Liver (tissue), 9 donors: ENCODE measurements around the gene EML2. TPM values are rescaled to one million over a fixed set of nuclear protein-coding genes. Genes with fewer than 3 reads are reported as not detected.
A peak's percentile ranks its signal among the peaks of the same experiment; 100 is the strongest.

Experiments
- DNase-seq: peaks from one replicate; pipeline ENCODE4 v3.0.0-alpha.2; 2017; ENCODE audit warnings: low spot score
- H3K27ac ChIP-seq, 2 donors: one replicate each; pipeline ENCODE4 v1.7.0; 2013; ENCODE audit warnings: inconsistent platforms in 2 of 2, low read length in 2 of 2, control low read depth in 1 of 2, low read depth in 1 of 2, mild to moderate bottlenecking in 1 of 2
- H3K27me3 ChIP-seq, 4 donors: one replicate each; pipeline versions ENCODE4 v1.6.1 to v1.7.0; 2013; ENCODE audit warnings: low read length in 3 of 4, inconsistent platforms in 1 of 4, mild to moderate bottlenecking in 1 of 4, moderate library complexity in 1 of 4; ENCODE audit not compliant: control insufficient read depth in 4 of 4, insufficient read depth in 4 of 4
- H3K36me3 ChIP-seq, 4 donors: one replicate each; pipeline versions ENCODE4 v1.6.1 to v1.7.0; 2013; ENCODE audit warnings: low read length in 3 of 4, mild to moderate bottlenecking in 3 of 4, low read depth in 1 of 4, moderate library complexity in 1 of 4; ENCODE audit not compliant: control insufficient read depth in 4 of 4, insufficient read depth in 3 of 4
- H3K4me1 ChIP-seq, 4 donors: one replicate each; pipeline versions ENCODE4 v1.6.1 to v1.7.0; 2013; ENCODE audit warnings: low read length in 3 of 4, mild to moderate bottlenecking in 3 of 4, moderate library complexity in 1 of 4; ENCODE audit not compliant: control insufficient read depth in 4 of 4, insufficient read depth in 4 of 4
- H3K4me3 ChIP-seq, 3 donors: one replicate each; pipeline versions ENCODE4 v1.6.1 to v1.7.0; 2013; ENCODE audit warnings: low read length in 3 of 3, control low read depth in 1 of 3, low read depth in 1 of 3, mild to moderate bottlenecking in 1 of 3
- H3K9ac ChIP-seq, 2 donors: one replicate each; pipeline ENCODE4 v1.7.0; 2013; ENCODE audit warnings: low read length in 2 of 2, mild to moderate bottlenecking in 2 of 2, moderate library complexity in 2 of 2, control low read depth in 1 of 2, low read depth in 1 of 2
- H3K9me3 ChIP-seq, 4 donors: one replicate each; pipeline versions ENCODE4 v1.6.1 to v1.7.0; 2013; ENCODE audit warnings: low read length in 3 of 4; ENCODE audit not compliant: control insufficient read depth in 4 of 4
- EGR1 ChIP-seq, 2 donors: IDR thresholded peaks; 2 replicates each; pipeline ENCODE4 v1.6.1; 2016 to 2018; ENCODE audit warnings: antibody characterized with exemption in 2 of 2, low read depth in 2 of 2
- FOXA1 ChIP-seq: IDR thresholded peaks from 2 replicates; pipeline ENCODE4 v1.6.1; 2016; ENCODE audit warnings: antibody characterized with exemption
- FOXA2 ChIP-seq: IDR thresholded peaks from 2 replicates; pipeline ENCODE4 v1.6.1; 2016; ENCODE audit warnings: antibody characterized with exemption
- GABPA ChIP-seq, 2 donors: IDR thresholded peaks in 1 of 2; conservative IDR thresholded peaks in 1 of 2; 2 replicates each; pipeline ENCODE4 v1.6.1; 2016; ENCODE audit warnings: antibody characterized with exemption in 2 of 2, mild to moderate bottlenecking in 1 of 2, moderate library complexity in 1 of 2
- HNF4A ChIP-seq, 2 donors: conservative IDR thresholded peaks; 2 replicates each; pipeline ENCODE4 v1.6.1; 2016; ENCODE audit warnings: antibody characterized with exemption in 2 of 2, mild to moderate bottlenecking in 2 of 2
- HNF4G ChIP-seq: IDR thresholded peaks from 2 replicates; pipeline ENCODE4 v1.6.1; 2016; ENCODE audit warnings: antibody characterized with exemption
- JUND ChIP-seq, 2 donors: IDR thresholded peaks; 2 replicates each; pipeline ENCODE4 v1.6.1; 2016; ENCODE audit warnings: antibody characterized with exemption in 2 of 2
- NR2F2 ChIP-seq: IDR thresholded peaks from 2 replicates; pipeline ENCODE4 v1.6.1; 2016; ENCODE audit warnings: antibody characterized with exemption
- RAD21 ChIP-seq, 2 donors: IDR thresholded peaks; 2 replicates each; pipeline ENCODE4 v1.6.1; 2016; ENCODE audit warnings: antibody characterized with exemption in 2 of 2, mild to moderate bottlenecking in 2 of 2
- RXRA ChIP-seq, 2 donors: IDR thresholded peaks; 2 replicates each; pipeline ENCODE4 v1.6.1; 2017 to 2018; ENCODE audit warnings: antibody characterized with exemption in 2 of 2, mild to moderate bottlenecking in 1 of 2
- SP1 ChIP-seq: IDR thresholded peaks from 2 replicates; pipeline ENCODE4 v1.6.1; 2018; ENCODE audit warnings: antibody characterized with exemption, mild to moderate bottlenecking
- TAF1 ChIP-seq: conservative IDR thresholded peaks from 2 replicates; pipeline ENCODE4 v1.6.1; 2016; ENCODE audit warnings: antibody characterized with exemption, mild to moderate bottlenecking
- YY1 ChIP-seq: IDR thresholded peaks from 2 replicates; pipeline ENCODE4 v1.6.1; 2016; ENCODE audit warnings: antibody characterized with exemption, mild to moderate bottlenecking
- WGBS: extraction: QIAGEN DNeasy Blood & Tissue Kit; methylation state at CpG from one replicate; pipeline ENCODE4 v1.1.7; 2013; 5-methylcytosine and 5-hydroxymethylcytosine counted together
- polyA plus RNA-seq, 2 donors: library from polyadenylated mRNA; stranded (reverse) in 1 of 2; unstranded in 1 of 2; fragments of 200-250 nt in 1 of 2; fragments of >200 nt in 1 of 2; fragmentation: Nextera tagmentation in 1 of 2; extraction: Ambion mirVana in 1 of 2; gene quantifications; one replicate each; pipeline versions ENCODE4 v1.2.1 to v1.2.3, GENCODE V29; 2013 to 2015
- total RNA-seq, 2 donors: library from RNA; depleted of rRNA; stranded (reverse); fragments of >200 nt; gene quantifications; one replicate each; pipeline ENCODE4 v1.2.3, GENCODE V29; 2014
- TF ChIP-seq, protein P1 (sequence below): IDR thresholded peaks from 2 replicates; pipeline ENCODE4 v1.6.1; 2016; ENCODE audit warnings: antibody characterized with exemption
- TF ChIP-seq, protein P2 (sequence below): IDR thresholded peaks from 2 replicates; pipeline ENCODE4 v1.6.1; 2016; ENCODE audit warnings: antibody characterized with exemption, mild to moderate bottlenecking
- TF ChIP-seq, protein P3 (sequence below): IDR thresholded peaks from 2 replicates; pipeline ENCODE4 v1.6.1; 2016; ENCODE audit warnings: antibody characterized with exemption
- TF ChIP-seq, protein P4 (sequence below): fragments of 150-350 bp; IDR thresholded peaks from 2 replicates; pipeline ENCODE4 v1.5.1; 2017; ENCODE audit warnings: improper control_type of control experiment, low read depth, low read length; ENCODE audit not compliant: missing input control
- TF ChIP-seq, protein P5 (sequence below): IDR thresholded peaks from 2 replicates; pipeline ENCODE4 v1.6.1; 2016; ENCODE audit warnings: antibody characterized with exemption
- donor health status: healthy.
- donor health status: healthy.
- donor health status: healthy.
- donor health status: healthy.
- donor health status: healthy.

EML2 gene
- total and polyA plus RNA-seq, 4 donors: 1.1 to 10.4 (median 9.0) TPM

DNA sequence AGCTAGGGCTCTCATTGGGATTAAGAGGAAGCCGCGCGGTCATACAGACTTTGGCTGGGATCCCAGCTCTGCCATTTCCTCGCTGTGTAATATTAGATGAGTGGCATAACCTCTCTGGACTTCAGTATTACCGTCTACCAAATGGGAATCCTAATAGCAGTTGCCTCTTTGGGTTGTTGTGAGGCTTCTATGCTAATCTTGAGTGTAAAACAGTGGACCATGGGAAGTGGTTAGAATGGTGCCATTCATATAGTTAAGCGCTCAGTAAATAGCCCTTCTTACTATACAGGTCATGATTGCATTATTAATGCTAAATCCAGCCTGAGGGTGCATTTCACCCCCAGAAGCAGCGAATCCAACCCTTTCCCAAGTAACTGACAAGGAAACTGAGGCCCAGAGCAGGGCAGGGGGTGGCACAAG lies 54.0 kb downstream of the EML2 start:
- 30% methylated on average over 7 of the region's 7 CpGs for WGBS

DNA sequence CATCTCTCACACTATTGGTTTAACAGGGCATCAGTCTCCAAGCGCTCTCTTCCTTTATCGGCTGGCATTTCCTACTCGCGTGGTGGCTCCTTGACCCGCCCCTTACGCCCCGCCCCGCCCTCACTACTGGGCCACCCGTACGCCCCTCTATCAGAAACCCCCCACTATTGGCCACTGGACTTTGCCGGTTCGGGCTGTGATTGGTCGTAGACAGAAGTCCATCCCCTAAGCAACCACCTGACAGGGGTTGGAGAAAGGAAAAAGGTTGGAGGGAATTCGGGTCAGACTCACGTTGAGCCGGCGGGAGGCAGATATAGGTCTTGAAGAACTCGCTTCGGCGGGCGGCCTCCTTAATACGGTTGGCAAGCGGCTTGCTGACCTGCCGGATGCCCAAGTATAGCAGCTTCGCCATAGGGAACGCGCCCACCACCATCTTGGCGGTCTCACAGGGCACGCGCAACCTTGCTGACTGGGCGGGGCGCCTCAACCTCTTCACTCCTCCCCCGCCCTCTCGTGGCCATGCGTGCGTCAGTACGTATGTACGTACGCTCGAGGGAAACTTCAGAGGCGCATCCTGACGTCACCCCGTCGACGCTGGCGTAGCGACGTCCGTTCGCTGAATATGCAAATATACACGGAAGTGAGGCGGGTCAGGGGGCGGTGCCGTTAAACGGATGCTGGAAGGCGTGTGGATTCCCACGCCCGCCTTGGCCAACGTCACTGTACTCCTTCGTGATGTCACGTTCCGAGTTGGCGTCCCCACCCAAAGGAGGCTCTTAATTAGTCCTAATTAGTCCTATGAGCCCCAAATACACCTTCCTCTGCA lies 54.7 kb downstream of the EML2 start, which contains the start of gene OPA3:
Gene OPA3, minus strand, starts transcription at position 471 of the 826 bp plus-strand sequence. Its CDS starts 38 bp downstream, at position 433.
- Histone ChIP-seq H3K9me3 (no peaks in the 10 kb centered on the region), H3K9ac (peak within 1 kb of the TSS; percentile 82 to 93), H3K36me3 (no peaks in the 10 kb centered on the region), H3K4me3 (peak within 1 kb of the TSS; percentile 57 to 99 (median 73)), H3K4me1 (peaks cover 0 to 6% (median 3%) of the 10 kb centered on the region in 4 donors), H3K27ac (peak within 1 kb of the TSS; percentile 97 to 98), H3K27me3 (no peaks in the 10 kb centered on the region)
- peak; percentile 98 for DNase-seq
- WGBS: under 1% methylated on average over 63 of the region's 63 CpGs
- TF ChIP-seq, protein P1, sequence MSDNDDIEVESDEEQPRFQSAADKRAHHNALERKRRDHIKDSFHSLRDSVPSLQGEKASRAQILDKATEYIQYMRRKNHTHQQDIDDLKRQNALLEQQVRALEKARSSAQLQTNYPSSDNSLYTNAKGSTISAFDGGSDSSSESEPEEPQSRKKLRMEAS: peak; percentile 68
- TF ChIP-seq SP1 (peak; percentile 93), TAF1 (no peak), GABPA (IDR thresholded peaks at IDR 0.05 in 1 of 2, conservative IDR thresholded peaks at IDR 0.05 in 1 of 2) (peak; percentile 83 to 93), RAD21 (IDR thresholded peaks at IDR 0.05) (no peak), JUND (IDR thresholded peaks at IDR 0.05) (peak in 1 of 2 donors; percentile 75), FOXA1 (no peak), NR2F2 (peak; percentile 41), YY1 (peak; percentile 96), HNF4A (conservative IDR thresholded peaks at IDR 0.05) (no peak), HNF4G (no peak), EGR1 (IDR thresholded peaks at IDR 0.05; ENCODE audit: low read depth in 2 of 2) (peak; percentile 51 to 87), RXRA (IDR thresholded peaks at IDR 0.05) (peak in 1 of 2 donors; percentile 64), FOXA2 (peak; percentile 39)
- TF ChIP-seq, protein P2, sequence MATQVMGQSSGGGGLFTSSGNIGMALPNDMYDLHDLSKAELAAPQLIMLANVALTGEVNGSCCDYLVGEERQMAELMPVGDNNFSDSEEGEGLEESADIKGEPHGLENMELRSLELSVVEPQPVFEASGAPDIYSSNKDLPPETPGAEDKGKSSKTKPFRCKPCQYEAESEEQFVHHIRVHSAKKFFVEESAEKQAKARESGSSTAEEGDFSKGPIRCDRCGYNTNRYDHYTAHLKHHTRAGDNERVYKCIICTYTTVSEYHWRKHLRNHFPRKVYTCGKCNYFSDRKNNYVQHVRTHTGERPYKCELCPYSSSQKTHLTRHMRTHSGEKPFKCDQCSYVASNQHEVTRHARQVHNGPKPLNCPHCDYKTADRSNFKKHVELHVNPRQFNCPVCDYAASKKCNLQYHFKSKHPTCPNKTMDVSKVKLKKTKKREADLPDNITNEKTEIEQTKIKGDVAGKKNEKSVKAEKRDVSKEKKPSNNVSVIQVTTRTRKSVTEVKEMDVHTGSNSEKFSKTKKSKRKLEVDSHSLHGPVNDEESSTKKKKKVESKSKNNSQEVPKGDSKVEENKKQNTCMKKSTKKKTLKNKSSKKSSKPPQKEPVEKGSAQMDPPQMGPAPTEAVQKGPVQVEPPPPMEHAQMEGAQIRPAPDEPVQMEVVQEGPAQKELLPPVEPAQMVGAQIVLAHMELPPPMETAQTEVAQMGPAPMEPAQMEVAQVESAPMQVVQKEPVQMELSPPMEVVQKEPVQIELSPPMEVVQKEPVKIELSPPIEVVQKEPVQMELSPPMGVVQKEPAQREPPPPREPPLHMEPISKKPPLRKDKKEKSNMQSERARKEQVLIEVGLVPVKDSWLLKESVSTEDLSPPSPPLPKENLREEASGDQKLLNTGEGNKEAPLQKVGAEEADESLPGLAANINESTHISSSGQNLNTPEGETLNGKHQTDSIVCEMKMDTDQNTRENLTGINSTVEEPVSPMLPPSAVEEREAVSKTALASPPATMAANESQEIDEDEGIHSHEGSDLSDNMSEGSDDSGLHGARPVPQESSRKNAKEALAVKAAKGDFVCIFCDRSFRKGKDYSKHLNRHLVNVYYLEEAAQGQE: peak; percentile 50
- TF ChIP-seq, protein P3, sequence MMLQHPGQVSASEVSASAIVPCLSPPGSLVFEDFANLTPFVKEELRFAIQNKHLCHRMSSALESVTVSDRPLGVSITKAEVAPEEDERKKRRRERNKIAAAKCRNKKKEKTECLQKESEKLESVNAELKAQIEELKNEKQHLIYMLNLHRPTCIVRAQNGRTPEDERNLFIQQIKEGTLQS: peak; percentile 33
- TF ChIP-seq, protein P4, sequence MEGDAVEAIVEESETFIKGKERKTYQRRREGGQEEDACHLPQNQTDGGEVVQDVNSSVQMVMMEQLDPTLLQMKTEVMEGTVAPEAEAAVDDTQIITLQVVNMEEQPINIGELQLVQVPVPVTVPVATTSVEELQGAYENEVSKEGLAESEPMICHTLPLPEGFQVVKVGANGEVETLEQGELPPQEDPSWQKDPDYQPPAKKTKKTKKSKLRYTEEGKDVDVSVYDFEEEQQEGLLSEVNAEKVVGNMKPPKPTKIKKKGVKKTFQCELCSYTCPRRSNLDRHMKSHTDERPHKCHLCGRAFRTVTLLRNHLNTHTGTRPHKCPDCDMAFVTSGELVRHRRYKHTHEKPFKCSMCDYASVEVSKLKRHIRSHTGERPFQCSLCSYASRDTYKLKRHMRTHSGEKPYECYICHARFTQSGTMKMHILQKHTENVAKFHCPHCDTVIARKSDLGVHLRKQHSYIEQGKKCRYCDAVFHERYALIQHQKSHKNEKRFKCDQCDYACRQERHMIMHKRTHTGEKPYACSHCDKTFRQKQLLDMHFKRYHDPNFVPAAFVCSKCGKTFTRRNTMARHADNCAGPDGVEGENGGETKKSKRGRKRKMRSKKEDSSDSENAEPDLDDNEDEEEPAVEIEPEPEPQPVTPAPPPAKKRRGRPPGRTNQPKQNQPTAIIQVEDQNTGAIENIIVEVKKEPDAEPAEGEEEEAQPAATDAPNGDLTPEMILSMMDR: peak; percentile 14
- TF ChIP-seq, protein P5, sequence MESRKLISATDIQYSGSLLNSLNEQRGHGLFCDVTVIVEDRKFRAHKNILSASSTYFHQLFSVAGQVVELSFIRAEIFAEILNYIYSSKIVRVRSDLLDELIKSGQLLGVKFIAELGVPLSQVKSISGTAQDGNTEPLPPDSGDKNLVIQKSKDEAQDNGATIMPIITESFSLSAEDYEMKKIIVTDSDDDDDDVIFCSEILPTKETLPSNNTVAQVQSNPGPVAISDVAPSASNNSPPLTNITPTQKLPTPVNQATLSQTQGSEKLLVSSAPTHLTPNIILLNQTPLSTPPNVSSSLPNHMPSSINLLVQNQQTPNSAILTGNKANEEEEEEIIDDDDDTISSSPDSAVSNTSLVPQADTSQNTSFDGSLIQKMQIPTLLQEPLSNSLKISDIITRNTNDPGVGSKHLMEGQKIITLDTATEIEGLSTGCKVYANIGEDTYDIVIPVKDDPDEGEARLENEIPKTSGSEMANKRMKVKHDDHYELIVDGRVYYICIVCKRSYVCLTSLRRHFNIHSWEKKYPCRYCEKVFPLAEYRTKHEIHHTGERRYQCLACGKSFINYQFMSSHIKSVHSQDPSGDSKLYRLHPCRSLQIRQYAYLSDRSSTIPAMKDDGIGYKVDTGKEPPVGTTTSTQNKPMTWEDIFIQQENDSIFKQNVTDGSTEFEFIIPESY: peak; percentile 44

More for the DNA sequence above, 54.0 kb downstream of the EML2 start:
- Histone ChIP-seq H3K27me3 (no peaks in the 10 kb centered on the region), H3K4me1 (peaks cover 0 to 6% (median 3%) of the 10 kb centered on the region in 4 donors), H3K36me3 (no peaks in the 10 kb centered on the region), H3K27ac (peak overlapping the region; percentile 97 to 98), H3K9ac (peak overlapping the region; percentile 5 to 44), H3K4me3 (peak overlapping the region; percentile 12 to 64 (median 57)), H3K9me3 (no peaks in the 10 kb centered on the region)
- no peak for DNase-seq
- TF ChIP-seq SP1 (no peak), JUND (IDR thresholded peaks at IDR 0.05) (no peak), RAD21 (IDR thresholded peaks at IDR 0.05) (no peak), YY1 (no peak), HNF4A (conservative IDR thresholded peaks at IDR 0.05) (no peak), GABPA (IDR thresholded peaks at IDR 0.05 in 1 of 2, conservative IDR thresholded peaks at IDR 0.05 in 1 of 2) (peak; percentile 4 to 57), HNF4G (no peak)
- TF ChIP-seq, protein P4: no peak
